ENCODE measurements around the gene ABCA2. TPM values are rescaled to one million over a fixed set of nuclear protein-coding genes. Genes with fewer than 3 reads are reported as not detected.

ABCA2 gene
- total and polyA plus RNA-seq, 9 of the 15 experiments (the other 6 are each of a cell fraction or from before 2014, with no cell fraction given), result 0.69 to 16.3 (median 6.1) TPM; not detected in 2

- TF ChIP-seq, protein P1, sequence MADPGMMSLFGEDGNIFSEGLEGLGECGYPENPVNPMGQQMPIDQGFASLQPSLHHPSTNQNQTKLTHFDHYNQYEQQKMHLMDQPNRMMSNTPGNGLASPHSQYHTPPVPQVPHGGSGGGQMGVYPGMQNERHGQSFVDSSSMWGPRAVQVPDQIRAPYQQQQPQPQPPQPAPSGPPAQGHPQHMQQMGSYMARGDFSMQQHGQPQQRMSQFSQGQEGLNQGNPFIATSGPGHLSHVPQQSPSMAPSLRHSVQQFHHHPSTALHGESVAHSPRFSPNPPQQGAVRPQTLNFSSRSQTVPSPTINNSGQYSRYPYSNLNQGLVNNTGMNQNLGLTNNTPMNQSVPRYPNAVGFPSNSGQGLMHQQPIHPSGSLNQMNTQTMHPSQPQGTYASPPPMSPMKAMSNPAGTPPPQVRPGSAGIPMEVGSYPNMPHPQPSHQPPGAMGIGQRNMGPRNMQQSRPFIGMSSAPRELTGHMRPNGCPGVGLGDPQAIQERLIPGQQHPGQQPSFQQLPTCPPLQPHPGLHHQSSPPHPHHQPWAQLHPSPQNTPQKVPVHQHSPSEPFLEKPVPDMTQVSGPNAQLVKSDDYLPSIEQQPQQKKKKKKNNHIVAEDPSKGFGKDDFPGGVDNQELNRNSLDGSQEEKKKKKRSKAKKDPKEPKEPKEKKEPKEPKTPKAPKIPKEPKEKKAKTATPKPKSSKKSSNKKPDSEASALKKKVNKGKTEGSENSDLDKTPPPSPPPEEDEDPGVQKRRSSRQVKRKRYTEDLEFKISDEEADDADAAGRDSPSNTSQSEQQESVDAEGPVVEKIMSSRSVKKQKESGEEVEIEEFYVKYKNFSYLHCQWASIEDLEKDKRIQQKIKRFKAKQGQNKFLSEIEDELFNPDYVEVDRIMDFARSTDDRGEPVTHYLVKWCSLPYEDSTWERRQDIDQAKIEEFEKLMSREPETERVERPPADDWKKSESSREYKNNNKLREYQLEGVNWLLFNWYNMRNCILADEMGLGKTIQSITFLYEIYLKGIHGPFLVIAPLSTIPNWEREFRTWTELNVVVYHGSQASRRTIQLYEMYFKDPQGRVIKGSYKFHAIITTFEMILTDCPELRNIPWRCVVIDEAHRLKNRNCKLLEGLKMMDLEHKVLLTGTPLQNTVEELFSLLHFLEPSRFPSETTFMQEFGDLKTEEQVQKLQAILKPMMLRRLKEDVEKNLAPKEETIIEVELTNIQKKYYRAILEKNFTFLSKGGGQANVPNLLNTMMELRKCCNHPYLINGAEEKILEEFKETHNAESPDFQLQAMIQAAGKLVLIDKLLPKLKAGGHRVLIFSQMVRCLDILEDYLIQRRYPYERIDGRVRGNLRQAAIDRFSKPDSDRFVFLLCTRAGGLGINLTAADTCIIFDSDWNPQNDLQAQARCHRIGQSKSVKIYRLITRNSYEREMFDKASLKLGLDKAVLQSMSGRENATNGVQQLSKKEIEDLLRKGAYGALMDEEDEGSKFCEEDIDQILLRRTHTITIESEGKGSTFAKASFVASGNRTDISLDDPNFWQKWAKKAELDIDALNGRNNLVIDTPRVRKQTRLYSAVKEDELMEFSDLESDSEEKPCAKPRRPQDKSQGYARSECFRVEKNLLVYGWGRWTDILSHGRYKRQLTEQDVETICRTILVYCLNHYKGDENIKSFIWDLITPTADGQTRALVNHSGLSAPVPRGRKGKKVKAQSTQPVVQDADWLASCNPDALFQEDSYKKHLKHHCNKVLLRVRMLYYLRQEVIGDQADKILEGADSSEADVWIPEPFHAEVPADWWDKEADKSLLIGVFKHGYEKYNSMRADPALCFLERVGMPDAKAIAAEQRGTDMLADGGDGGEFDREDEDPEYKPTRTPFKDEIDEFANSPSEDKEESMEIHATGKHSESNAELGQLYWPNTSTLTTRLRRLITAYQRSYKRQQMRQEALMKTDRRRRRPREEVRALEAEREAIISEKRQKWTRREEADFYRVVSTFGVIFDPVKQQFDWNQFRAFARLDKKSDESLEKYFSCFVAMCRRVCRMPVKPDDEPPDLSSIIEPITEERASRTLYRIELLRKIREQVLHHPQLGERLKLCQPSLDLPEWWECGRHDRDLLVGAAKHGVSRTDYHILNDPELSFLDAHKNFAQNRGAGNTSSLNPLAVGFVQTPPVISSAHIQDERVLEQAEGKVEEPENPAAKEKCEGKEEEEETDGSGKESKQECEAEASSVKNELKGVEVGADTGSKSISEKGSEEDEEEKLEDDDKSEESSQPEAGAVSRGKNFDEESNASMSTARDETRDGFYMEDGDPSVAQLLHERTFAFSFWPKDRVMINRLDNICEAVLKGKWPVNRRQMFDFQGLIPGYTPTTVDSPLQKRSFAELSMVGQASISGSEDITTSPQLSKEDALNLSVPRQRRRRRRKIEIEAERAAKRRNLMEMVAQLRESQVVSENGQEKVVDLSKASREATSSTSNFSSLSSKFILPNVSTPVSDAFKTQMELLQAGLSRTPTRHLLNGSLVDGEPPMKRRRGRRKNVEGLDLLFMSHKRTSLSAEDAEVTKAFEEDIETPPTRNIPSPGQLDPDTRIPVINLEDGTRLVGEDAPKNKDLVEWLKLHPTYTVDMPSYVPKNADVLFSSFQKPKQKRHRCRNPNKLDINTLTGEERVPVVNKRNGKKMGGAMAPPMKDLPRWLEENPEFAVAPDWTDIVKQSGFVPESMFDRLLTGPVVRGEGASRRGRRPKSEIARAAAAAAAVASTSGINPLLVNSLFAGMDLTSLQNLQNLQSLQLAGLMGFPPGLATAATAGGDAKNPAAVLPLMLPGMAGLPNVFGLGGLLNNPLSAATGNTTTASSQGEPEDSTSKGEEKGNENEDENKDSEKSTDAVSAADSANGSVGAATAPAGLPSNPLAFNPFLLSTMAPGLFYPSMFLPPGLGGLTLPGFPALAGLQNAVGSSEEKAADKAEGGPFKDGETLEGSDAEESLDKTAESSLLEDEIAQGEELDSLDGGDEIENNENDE (IDR thresholded peaks at IDR 0.05; ENCODE audit: low read depth, low read length), result no peak
- TF ChIP-seq NFE2L1 (tag; IDR thresholded peaks at IDR 0.05; ENCODE audit: borderline replicate concordance, low read depth) (no peak), SRF (CRISPR knock-in tag; IDR thresholded peaks at IDR 0.05) (no peak), ZZZ3 (IDR thresholded peaks at IDR 0.05) (no peak), CCAR2 (IDR thresholded peaks at IDR 0.05; ENCODE audit: low read depth, low read length) (no peak), CBFB (CRISPR knock-in tag; IDR thresholded peaks at IDR 0.05) (no peak), CXXC5 (CRISPR knock-in tag; IDR thresholded peaks at IDR 0.05) (peak; percentile 65), ZNF766 (CRISPR knock-in tag; conservative IDR thresholded peaks at IDR 0.05) (no peak), OTX1 (CRISPR knock-in tag; IDR thresholded peaks at IDR 0.05) (no peak), STAT5B (CRISPR knock-in tag; IDR thresholded peaks at IDR 0.05) (no peak), MEF2A (IDR thresholded peaks at IDR 0.05; ENCODE audit: control insufficient read depth, low read depth, low read length) (no peak), FOXJ2 (tag; IDR thresholded peaks at IDR 0.05) (no peak)
- TF ChIP-seq, protein P2, sequence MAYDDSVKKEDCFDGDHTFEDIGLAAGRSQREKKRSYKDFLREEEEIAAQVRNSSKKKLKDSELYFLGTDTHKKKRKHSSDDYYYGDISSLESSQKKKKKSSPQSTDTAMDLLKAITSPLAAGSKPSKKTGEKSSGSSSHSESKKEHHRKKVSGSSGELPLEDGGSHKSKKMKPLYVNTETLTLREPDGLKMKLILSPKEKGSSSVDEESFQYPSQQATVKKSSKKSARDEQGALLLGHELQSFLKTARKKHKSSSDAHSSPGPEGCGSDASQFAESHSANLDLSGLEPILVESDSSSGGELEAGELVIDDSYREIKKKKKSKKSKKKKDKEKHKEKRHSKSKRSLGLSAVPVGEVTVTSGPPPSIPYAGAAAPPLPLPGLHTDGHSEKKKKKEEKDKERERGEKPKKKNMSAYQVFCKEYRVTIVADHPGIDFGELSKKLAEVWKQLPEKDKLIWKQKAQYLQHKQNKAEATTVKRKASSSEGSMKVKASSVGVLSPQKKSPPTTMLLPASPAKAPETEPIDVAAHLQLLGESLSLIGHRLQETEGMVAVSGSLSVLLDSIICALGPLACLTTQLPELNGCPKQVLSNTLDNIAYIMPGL (CRISPR knock-in tag; IDR thresholded peaks at IDR 0.05), result no peak
- TF ChIP-seq, protein P3, sequence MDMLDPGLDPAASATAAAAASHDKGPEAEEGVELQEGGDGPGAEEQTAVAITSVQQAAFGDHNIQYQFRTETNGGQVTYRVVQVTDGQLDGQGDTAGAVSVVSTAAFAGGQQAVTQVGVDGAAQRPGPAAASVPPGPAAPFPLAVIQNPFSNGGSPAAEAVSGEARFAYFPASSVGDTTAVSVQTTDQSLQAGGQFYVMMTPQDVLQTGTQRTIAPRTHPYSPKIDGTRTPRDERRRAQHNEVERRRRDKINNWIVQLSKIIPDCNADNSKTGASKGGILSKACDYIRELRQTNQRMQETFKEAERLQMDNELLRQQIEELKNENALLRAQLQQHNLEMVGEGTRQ (CRISPR knock-in tag; IDR thresholded peaks at IDR 0.05), result no peak
Observed at GRCh38 chr9:136978073-136978864, 49.8 kb downstream of the ABCA2 start (continued).
